Activated CD8-positive, alpha-beta memory T cell treated with anti-CD3 and anti-CD28 coated beads, Interleukin-2, amount 50 U/mL, for 4 hours (primary cell): Measurements from ENCODE around the gene DAB2IP.
"Not testable (repeated sequence)": the region's sequence is repeated elsewhere in the genome, so short reads cannot be mapped to it uniquely, and the experiment has no call there.

Experiments
- DNase-seq: peaks from one replicate; pipeline ENCODE4 v3.0.0-alpha.2; 2020

Gene DAB2IP

GRCh38 chr9:121651295-121652020, at the start of gene DAB2IP:
TSS of gene DAB2IP (plus strand) at chr9:121651634. CDS start at chr9:121651776, 142 bp downstream.
- DNase-seq = no peak

- no peak for DNase-seq
Observed at GRCh38 chr9:121603028-121603427, 48.4 kb upstream of the DAB2IP start.

- no peak for DNase-seq
Observed at GRCh38 chr9:121604242-121604641, 47.2 kb upstream of the DAB2IP start.

GRCh38 chr9:121604654-121605053, 46.8 kb upstream of the DAB2IP start:
- no peak for DNase-seq

GRCh38 chr9:121607434-121608167, 43.8 kb upstream of the DAB2IP start:
- DNase-seq = no peak

- DNase-seq = no peak
Observed at GRCh38 chr9:121608168-121608853, 43.1 kb upstream of the DAB2IP start.

GRCh38 chr9:121609822-121610637, 41.4 kb upstream of the DAB2IP start:
- no peak for DNase-seq

GRCh38 chr9:121610638-121610953, 40.8 kb upstream of the DAB2IP start:
- no peak for DNase-seq

- DNase-seq = no peak
Observed at GRCh38 chr9:121612511-121612998, 38.9 kb upstream of the DAB2IP start.

- no peak for DNase-seq
Observed at GRCh38 chr9:121613009-121613752, 38.3 kb upstream of the DAB2IP start.

GRCh38 chr9:121616123-121616755, 35.2 kb upstream of the DAB2IP start:
- no peak for DNase-seq

GRCh38 chr9:121618504-121618903, 32.9 kb upstream of the DAB2IP start:
- DNase-seq = no peak

- not testable (repeated sequence) for DNase-seq
Observed at GRCh38 chr9:121618910-121619309, 32.5 kb upstream of the DAB2IP start.

- DNase-seq = no peak
Observed at GRCh38 chr9:121619545-121620324, 31.7 kb upstream of the DAB2IP start.

- no peak for DNase-seq
Observed at GRCh38 chr9:121620325-121620673, 31.1 kb upstream of the DAB2IP start.

- DNase-seq = no peak
Observed at GRCh38 chr9:121620777-121621449, 30.5 kb upstream of the DAB2IP start.

- no peak for DNase-seq
Observed at GRCh38 chr9:121622387-121623203, 28.8 kb upstream of the DAB2IP start.

GRCh38 chr9:121623430-121623829, 28.0 kb upstream of the DAB2IP start:
- DNase-seq = not testable (repeated sequence)

GRCh38 chr9:121625590-121625989, 25.8 kb upstream of the DAB2IP start:
- no peak for DNase-seq
